Prostate gland (tissue), 2 donors: Measurements from ENCODE around the gene PCF11.

Experiments used
- POLR2A ChIP-seq: fragments of 450-650 bp; IDR thresholded peaks from one replicate; pipeline ENCODE4 v1.6.1; 2016; ENCODE audit warnings: antibody characterized with exemption, mild to moderate bottlenecking
- POLR2AphosphoS5 ChIP-seq: sonication (generic); formaldehyde crosslinking; IDR thresholded peaks from one replicate; pipeline ENCODE4 v1.6.1; 2017; ENCODE audit warnings: antibody characterized with exemption
- TF ChIP-seq, protein P1 (sequence below), 4 experiments: fragments of 200-600 bp in 2 of 4; fragments of 450-650 bp in 2 of 4; sonication (generic) in 2 of 4; IDR thresholded peaks; 1 replicate in 3 of 4; 2 replicates in 1 of 4; pipeline ENCODE4 v1.5.1; 2016 to 2019; ENCODE audit warnings: antibody characterized with exemption in 4 of 4, mild to moderate bottlenecking in 2 of 4, moderate library complexity in 2 of 4

DNA sequence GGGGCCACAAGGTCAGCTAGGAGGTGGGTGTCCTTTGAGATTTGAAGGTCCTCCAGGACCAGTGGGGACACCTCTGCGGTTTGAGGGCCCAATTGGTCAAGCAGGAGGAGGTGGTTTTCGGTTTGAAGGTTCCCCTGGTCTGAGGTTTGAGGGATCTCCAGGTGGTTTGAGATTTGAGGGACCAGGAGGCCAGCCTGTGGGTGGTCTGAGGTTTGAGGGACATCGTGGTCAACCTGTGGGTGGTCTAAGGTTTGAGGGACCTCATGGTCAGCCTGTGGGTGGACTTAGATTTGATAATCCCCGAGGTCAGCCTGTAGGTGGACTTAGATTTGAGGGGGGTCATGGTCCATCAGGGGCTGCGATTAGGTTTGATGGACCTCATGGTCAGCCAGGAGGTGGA is 11.8 kb downstream of the PCF11 start:
- TF ChIP-seq, protein P1, sequence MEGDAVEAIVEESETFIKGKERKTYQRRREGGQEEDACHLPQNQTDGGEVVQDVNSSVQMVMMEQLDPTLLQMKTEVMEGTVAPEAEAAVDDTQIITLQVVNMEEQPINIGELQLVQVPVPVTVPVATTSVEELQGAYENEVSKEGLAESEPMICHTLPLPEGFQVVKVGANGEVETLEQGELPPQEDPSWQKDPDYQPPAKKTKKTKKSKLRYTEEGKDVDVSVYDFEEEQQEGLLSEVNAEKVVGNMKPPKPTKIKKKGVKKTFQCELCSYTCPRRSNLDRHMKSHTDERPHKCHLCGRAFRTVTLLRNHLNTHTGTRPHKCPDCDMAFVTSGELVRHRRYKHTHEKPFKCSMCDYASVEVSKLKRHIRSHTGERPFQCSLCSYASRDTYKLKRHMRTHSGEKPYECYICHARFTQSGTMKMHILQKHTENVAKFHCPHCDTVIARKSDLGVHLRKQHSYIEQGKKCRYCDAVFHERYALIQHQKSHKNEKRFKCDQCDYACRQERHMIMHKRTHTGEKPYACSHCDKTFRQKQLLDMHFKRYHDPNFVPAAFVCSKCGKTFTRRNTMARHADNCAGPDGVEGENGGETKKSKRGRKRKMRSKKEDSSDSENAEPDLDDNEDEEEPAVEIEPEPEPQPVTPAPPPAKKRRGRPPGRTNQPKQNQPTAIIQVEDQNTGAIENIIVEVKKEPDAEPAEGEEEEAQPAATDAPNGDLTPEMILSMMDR (IDR thresholded peaks at IDR 0.05) = no peak
- TF ChIP-seq POLR2A (no peak), POLR2AphosphoS5 (no peak)
